T-cell (primary cell): ENCODE measurements around the gene MFAP5. TPM values are rescaled to one million over a fixed set of nuclear protein-coding genes. Genes with fewer than 3 reads are reported as not detected.

ENCODE experiments used
- ATAC-seq, 4 experiments: fragments of 200-7000 bp in 3 of 4; fragments of 150-1000 bp in 1 of 4; cut with Tn5 transposase; replicated peaks in 1 of 4; 1 replicate in 3 of 4; 2 replicates in 1 of 4; pipeline ENCODE4 v1.10.0; 2021; ENCODE audit warnings: moderate library complexity in 3 of 4, mild to moderate bottlenecking in 2 of 4, moderate number of reproducible peaks in 1 of 4
- CTCF ChIA-PET, 2 donors: fragments of 300-600 bp; sonication (Branson Sonifier 250); formaldehyde crosslinking; loops; one replicate each; lab custom pipeline; 2022; ENCODE audit warnings: antibody characterized with exemption in 2 of 2; lab: Charles Lee
- POLR2A ChIA-PET, 2 donors: fragments of 300-600 bp; sonication (Branson Sonifier 250); formaldehyde crosslinking; loops; one replicate each; lab custom pipeline; 2022; ENCODE audit warnings: antibody characterized with exemption in 2 of 2; lab: Charles Lee
- DNase-seq, 35 experiments: peaks; one replicate each; pipeline versions ENCODE4 v3.0.0 to v3.0.0-alpha.2; 2013 to 2023
- H3K27ac ChIP-seq: one replicate; pipeline ENCODE4 v1.5.1; 2013; ENCODE audit warnings: low read length
- H3K27me3 ChIP-seq, 2 experiments: replicated peaks in 1 of 2; 1 replicate in 1 of 2; 2 replicates in 1 of 2; pipeline versions ENCODE4 v1.6.1 to v1.7.0; 2013; ENCODE audit warnings: low read length in 1 of 2, mixed read lengths in 1 of 2; ENCODE audit not compliant: control insufficient read depth in 2 of 2, insufficient read depth in 2 of 2; ENCODE audit errors: extremely low read depth in 1 of 2
- H3K36me3 ChIP-seq, 2 donors: 1 replicate in 1 of 2; 2 replicates in 1 of 2; pipeline versions ENCODE4 v1.6.1 to v1.7.0; 2013; ENCODE audit warnings: low read length in 1 of 2; ENCODE audit not compliant: control insufficient read depth in 2 of 2, insufficient read depth in 1 of 2; ENCODE audit errors: extremely low read depth in 1 of 2
- H3K4me1 ChIP-seq, 2 experiments: 1 replicate in 1 of 2; 2 replicates in 1 of 2; pipeline versions ENCODE4 v1.6.1 to v1.7.0; 2013; ENCODE audit warnings: low read length in 2 of 2, mixed read lengths in 1 of 2; ENCODE audit not compliant: insufficient read depth in 2 of 2, control insufficient read depth in 1 of 2; ENCODE audit errors: extremely low read depth in 1 of 2
- H3K4me3 ChIP-seq, 2 donors: 1 replicate in 1 of 2; 2 replicates in 1 of 2; pipeline versions ENCODE4 v1.5.1 to v1.7.0; 2013; ENCODE audit warnings: mild to moderate bottlenecking in 2 of 2, low read length in 1 of 2, moderate library complexity in 1 of 2; ENCODE audit not compliant: control insufficient read depth in 1 of 2; ENCODE audit errors: extremely low read depth in 1 of 2
- H3K9me3 ChIP-seq: 2 replicates; pipeline ENCODE4 v1.7.0; 2013
- H3K27ac Mint-ChIP-seq, 2 donors: one replicate each; pipeline ENCODE4 v1.8.0; 2020 to 2021; ENCODE audit warnings: mild to moderate bottlenecking in 2 of 2, mixed read lengths in 2 of 2
- H3K27me3 Mint-ChIP-seq, 2 donors: one replicate each; pipeline ENCODE4 v1.8.0; 2021 to 2022; ENCODE audit warnings: mixed read lengths in 2 of 2
- H3K36me3 Mint-ChIP-seq: one replicate; pipeline ENCODE4 v1.8.0; 2021; ENCODE audit warnings: mixed read lengths
- H3K4me1 Mint-ChIP-seq, 3 donors: one replicate each; pipeline ENCODE4 v1.8.0; 2020 to 2022; ENCODE audit warnings: mixed read lengths in 3 of 3, mild to moderate bottlenecking in 1 of 3
- H3K4me3 Mint-ChIP-seq, 3 donors: one replicate each; pipeline ENCODE4 v1.8.0; 2020 to 2022; ENCODE audit warnings: mild to moderate bottlenecking in 3 of 3, mixed read lengths in 3 of 3, moderate library complexity in 3 of 3
- H3K9me3 Mint-ChIP-seq, 3 donors: one replicate each; pipeline ENCODE4 v1.8.0; 2020 to 2022; ENCODE audit warnings: mixed read lengths in 3 of 3
- WGBS: methylation state at CpG from one replicate; pipeline ENCODE4 v1.1.5; 2013; ENCODE audit warnings: missing lambda C conversion rate; ENCODE audit not compliant: insufficient coverage; 5-methylcytosine and 5-hydroxymethylcytosine counted together
- total RNA-seq, 35 experiments: library from RNA in 6 of 35; stranded (reverse) in 6 of 35; fragments of 120-200 nt in 1 of 35; gene quantifications; one replicate each; pipeline versions ENCODE4 v1.2.1 to v1.2.4 and lab custom pipeline; 2013 to 2026

The MFAP5 gene, protein sequence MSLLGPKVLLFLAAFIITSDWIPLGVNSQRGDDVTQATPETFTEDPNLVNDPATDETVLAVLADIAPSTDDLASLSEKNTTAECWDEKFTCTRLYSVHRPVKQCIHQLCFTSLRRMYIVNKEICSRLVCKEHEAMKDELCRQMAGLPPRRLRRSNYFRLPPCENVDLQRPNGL
- total RNA-seq (not detected), total RNA-seq (lab: John Stamatoyannopoulos, UW) (0 to 0.07 (median 0) reads per million in 29 experiments)
- total RNA-seq (2013) = 0.15 TPM

DNA sequence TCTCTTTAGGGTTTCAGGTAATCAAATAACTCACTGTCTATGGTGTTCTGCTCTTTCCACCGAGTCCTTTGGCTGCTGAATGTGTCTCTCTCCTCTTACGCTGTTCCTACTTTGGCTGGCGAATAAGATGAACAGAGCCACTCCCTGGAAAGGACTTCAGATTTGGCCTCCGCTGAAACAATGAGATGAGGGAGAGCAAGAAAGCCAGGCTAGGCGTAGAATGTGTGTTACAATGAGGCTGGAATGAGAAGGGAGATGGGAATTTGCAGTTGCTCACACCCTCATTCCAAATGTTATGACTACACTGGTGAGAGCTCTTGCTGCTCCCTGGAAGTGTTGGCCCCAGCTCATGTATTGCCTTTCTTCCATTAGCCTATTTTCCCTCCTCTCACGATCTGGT is at the start of gene MFAP5:
TSS of gene MFAP5 (minus strand) at position 234 of the 400 bp plus-strand sequence. CDS start 722 bp downstream, outside the sequence.
- no peaks in the 10 kb centered on the region for H3K36me3 Mint-ChIP-seq
- no peaks in the 10 kb centered on the region for H3K4me1 Mint-ChIP-seq
- H3K27me3 Mint-ChIP-seq = peaks cover 5 to 8% of the 10 kb centered on the region in 2 donors
- CTCF ChIA-PET = interaction anchor here in 1 of 2 donors (1.1 kb wide), 1 partner anchor 387 kb away, joined by 4 read pairs; no protein-coding TSS in a partner anchor
- Histone ChIP-seq H3K4me1 (no peaks in the 10 kb centered on the region), H3K4me3 (no peak within 1 kb of the TSS), H3K27ac (no peak within 1 kb of the TSS), H3K27me3 (no peaks in the 10 kb centered on the region), H3K36me3 (no peaks in the 10 kb centered on the region), H3K9me3 (no peaks in the 10 kb centered on the region)
- H3K27ac Mint-ChIP-seq = no peak within 1 kb of the TSS
- H3K9me3 Mint-ChIP-seq = no peaks in the 10 kb centered on the region
- no peak within 1 kb of the TSS for H3K4me3 Mint-ChIP-seq
- ATAC-seq = no peak
- WGBS = 94% methylated on average over 4 of the region's 6 CpGs
- DNase-seq = no peak
- POLR2A ChIA-PET = no interaction called here

DNA sequence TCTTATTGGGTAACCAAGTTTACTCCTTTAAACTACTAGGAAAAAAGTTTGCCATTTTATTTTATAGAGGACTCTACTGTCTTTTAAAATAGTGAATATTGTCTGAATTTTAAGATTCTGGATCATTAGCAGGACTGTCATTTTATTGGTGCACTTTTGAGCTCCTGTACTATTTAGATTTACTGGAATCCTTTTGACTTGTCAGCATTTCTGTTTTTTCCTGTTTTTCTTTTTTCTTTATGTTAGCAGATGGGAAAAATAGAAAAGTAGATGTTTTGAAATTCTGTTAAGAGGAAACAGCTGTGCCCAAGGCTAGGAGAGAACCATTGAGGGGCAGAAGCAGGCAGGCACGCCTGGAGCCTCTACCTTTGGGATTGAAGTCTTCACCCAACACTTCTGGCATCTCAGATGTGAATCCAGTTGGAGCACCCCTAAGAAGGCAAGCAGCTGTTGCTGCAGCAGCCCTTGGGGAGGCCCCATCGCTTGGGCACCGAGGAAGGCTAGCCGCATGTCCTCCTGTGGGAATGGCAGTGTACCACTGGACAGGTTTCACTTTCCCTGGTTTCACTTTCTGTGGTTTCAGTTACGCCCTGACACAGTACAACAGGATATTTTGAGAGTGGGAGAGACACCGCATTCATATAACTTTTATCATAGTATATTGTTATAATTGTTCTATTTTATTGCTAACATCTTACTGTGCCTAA is 46.7 kb upstream of the MFAP5 start:
- Mint-ChIP-seq H3K9me3 (no peaks in the 10 kb centered on the region), H3K4me3 (peak overlapping the region in 2 of 3 donors; percentile 13 to 48), H3K36me3 (peaks cover 8% of the 10 kb centered on the region), H3K27me3 (no peaks in the 10 kb centered on the region), H3K27ac (no peak overlapping the region), H3K4me1 (peaks cover 10 to 17% (median 12%) of the 10 kb centered on the region in 3 donors)
- Histone ChIP-seq H3K36me3 (no peaks in the 10 kb centered on the region), H3K9me3 (no peaks in the 10 kb centered on the region), H3K27ac (no peak overlapping the region), H3K4me3 (no peak overlapping the region), H3K4me1 (peaks cover 0 to 4% of the 10 kb centered on the region in 2 experiments), H3K27me3 (no peaks in the 10 kb centered on the region)
- ATAC-seq (no peak), DNase-seq (no peak)
- ChIA-PET POLR2A (no interaction called here), CTCF (no interaction called here)
- WGBS = 41% methylated on average over 3 of the region's 6 CpGs

DNA sequence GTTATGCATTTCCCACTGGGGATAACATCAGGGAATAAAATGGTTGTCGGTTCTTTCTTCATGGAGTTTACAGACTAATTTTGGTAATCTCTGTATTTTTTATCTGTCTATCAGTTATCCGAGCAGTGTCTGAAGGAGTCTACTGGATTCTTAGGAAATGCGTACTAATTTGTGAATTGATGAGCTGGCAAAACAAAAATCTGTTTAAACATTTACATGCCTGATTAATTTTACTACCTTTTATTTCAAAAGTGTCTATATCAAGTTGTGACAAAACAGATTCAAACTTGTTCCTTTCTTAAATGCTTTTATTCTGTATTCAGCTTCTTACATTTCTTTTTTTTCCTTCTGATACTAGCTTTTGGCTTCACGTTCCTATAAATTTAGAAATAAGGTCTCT is 39.5 kb upstream of the MFAP5 start:
- no peaks in the 10 kb centered on the region for H3K27me3 ChIP-seq
- peaks cover 9% of the 10 kb centered on the region for H3K36me3 Mint-ChIP-seq
- no peak overlapping the region for H3K4me3 Mint-ChIP-seq
- H3K9me3 ChIP-seq = no peaks in the 10 kb centered on the region
- peaks cover 0 to 1% of the 10 kb centered on the region in 2 donors for H3K27me3 Mint-ChIP-seq
- H3K4me1 ChIP-seq = peaks cover 1 to 8% of the 10 kb centered on the region in 2 experiments
- H3K27ac Mint-ChIP-seq = no peak overlapping the region
- DNase-seq = no peak
- peaks cover 19 to 38% (median 23%) of the 10 kb centered on the region in 3 donors for H3K4me1 Mint-ChIP-seq
- no peak for ATAC-seq
- no CpG with 5 or more reads among the region's 4 CpGs for whole genome bisulfite sequencing
- no peaks in the 10 kb centered on the region for H3K9me3 Mint-ChIP-seq
- H3K27ac ChIP-seq = no peak overlapping the region
- ChIA-PET POLR2A (interaction anchor here (0.6 kb wide), 3 partner anchors 13 to 621 kb away, joined by 3 to 5 read pairs (median 4); no protein-coding TSS in a partner anchor), CTCF (interaction anchor here (0.6 to 1.4 kb wide), 5 partner anchors 20 to 1936 kb away, joined by 3 to 6 read pairs (median 4); partner anchors contain the start of gene PTMS (in 1 of the 2))
- H3K4me3 ChIP-seq = no peak overlapping the region
- no peaks in the 10 kb centered on the region for H3K36me3 ChIP-seq

DNA sequence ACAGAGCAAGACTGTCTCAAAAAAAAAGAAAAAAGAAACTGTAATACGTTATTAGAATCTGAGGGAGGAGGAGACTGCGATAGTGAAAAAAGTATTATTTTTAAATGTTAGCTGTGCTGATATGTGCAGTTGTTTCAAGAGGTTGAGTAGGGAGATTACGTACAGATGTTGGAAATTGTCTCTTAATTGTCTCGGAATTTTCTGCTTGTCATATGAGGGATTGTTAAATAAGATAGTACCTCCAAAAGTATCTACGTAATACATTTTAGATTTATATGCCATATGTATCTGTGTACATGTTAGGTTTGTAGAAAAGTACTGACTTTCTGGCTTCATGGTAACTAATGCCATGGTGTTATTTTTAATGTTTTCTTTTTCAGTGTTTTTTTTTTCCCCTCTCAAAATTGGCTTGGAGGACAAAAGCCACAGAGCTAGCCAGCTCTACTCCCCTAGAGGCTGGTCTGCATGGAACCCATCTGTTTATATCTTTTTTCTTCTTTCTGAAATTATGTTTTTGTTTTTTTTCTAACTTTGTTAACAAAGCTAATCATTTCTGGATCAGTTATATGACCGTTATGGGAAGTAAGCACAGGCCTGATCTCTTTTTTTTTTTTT is 38.5 kb upstream of the MFAP5 start:
- Mint-ChIP-seq H3K9me3 (no peaks in the 10 kb centered on the region), H3K36me3 (peaks cover 5% of the 10 kb centered on the region), H3K27ac (no peak overlapping the region), H3K27me3 (peaks cover 0 to 1% of the 10 kb centered on the region in 2 donors), H3K4me3 (no peak overlapping the region), H3K4me1 (peaks cover 27 to 47% (median 29%) of the 10 kb centered on the region in 3 donors)
- no peak overlapping the region for H3K27ac ChIP-seq
- ChIA-PET POLR2A (interaction anchor here (0.6 kb wide), 2 partner anchors 333 to 620 kb away, joined by 3 to 4 read pairs; no protein-coding TSS in a partner anchor), CTCF (interaction anchor here (0.6 to 1.4 kb wide), 9 partner anchors 9 to 1732 kb away, joined by 3 to 4 read pairs (median 3); no protein-coding TSS in a partner anchor)
- peaks cover 4 to 8% of the 10 kb centered on the region in 2 experiments for H3K4me1 ChIP-seq
- no peaks in the 10 kb centered on the region for H3K27me3 ChIP-seq
- H3K36me3 ChIP-seq = no peaks in the 10 kb centered on the region
- no peak for ATAC-seq
- no peaks in the 10 kb centered on the region for H3K9me3 ChIP-seq
- DNase-seq = no peak
- no peak overlapping the region for H3K4me3 ChIP-seq
- 90% methylated on average over 3 of the region's 6 CpGs for WGBS

DNA sequence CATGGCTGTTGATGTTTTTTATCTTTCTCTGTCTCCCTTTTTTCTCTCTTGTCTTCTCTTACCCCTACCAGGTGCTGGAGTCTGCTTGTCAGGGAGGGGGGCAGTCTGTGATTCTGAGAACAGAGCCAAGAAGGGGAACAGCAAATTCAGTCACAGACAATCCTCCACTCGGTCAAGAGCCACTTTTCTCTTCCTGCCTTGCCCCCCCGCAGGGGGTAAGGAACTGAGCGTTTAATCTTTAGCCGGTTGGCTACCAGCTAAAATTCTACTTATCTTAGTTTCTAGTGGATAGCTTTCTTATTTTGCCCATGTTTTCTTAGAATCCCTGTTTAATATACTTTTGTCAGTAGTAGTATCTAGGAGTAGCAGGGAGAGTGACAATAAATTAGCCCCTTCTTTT is 37.1 kb upstream of the MFAP5 start:
- no peaks in the 10 kb centered on the region for H3K36me3 ChIP-seq
- ChIA-PET POLR2A (interaction anchor here in 1 of 2 donors (0.6 kb wide), 1 partner anchor 71 kb away, joined by 3 read pairs; no protein-coding TSS in a partner anchor), CTCF (no interaction called here)
- H3K4me1 Mint-ChIP-seq = peaks cover 27 to 47% (median 29%) of the 10 kb centered on the region in 3 donors
- H3K36me3 Mint-ChIP-seq = peaks cover 5% of the 10 kb centered on the region
- peaks cover 4 to 8% of the 10 kb centered on the region in 2 experiments for H3K4me1 ChIP-seq
- H3K27me3 ChIP-seq = no peaks in the 10 kb centered on the region
- no peak for DNase-seq
- H3K4me3 ChIP-seq = no peak overlapping the region
- H3K27me3 Mint-ChIP-seq = peaks cover 0 to 1% of the 10 kb centered on the region in 2 donors
- no peaks in the 10 kb centered on the region for H3K9me3 ChIP-seq
- no peaks in the 10 kb centered on the region for H3K9me3 Mint-ChIP-seq
- H3K4me3 Mint-ChIP-seq = peak overlapping the region; percentile 68 to 87 (median 72)
- peak overlapping the region; percentile 47 to 52 for H3K27ac Mint-ChIP-seq
- ATAC-seq = no peak
- H3K27ac ChIP-seq = no peak overlapping the region
- WGBS = no CpG with 5 or more reads among the region's 4 CpGs

DNA sequence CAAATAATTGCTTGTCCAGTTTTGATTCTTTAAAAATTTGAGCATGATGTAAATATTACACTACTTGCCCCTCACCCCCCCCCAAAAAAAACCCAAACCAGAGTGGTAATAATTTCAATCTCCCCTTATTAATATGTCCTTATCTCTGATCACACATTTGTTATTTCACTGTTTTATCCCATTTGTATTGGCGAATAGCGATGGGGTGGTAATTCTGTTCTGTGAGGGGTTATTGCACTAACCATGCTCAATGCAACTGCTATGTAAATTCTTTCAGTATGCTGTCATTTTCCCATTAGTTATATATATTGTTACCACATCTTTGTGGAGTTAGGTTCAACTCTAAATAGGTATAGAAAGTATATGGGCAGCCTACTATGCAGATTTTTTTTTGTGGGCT is 36.3 kb upstream of the MFAP5 start:
- H3K27me3 Mint-ChIP-seq = peaks cover 0 to 1% of the 10 kb centered on the region in 2 donors
- H3K36me3 Mint-ChIP-seq = peaks cover 5% of the 10 kb centered on the region
- POLR2A ChIA-PET = no interaction called here
- Histone ChIP-seq H3K27ac (no peak overlapping the region), H3K27me3 (no peaks in the 10 kb centered on the region), H3K9me3 (no peaks in the 10 kb centered on the region), H3K36me3 (no peaks in the 10 kb centered on the region), H3K4me3 (peak overlapping the region; percentile 74 to 90), H3K4me1 (peaks cover 4 to 8% of the 10 kb centered on the region in 2 experiments)
- no peak for DNase-seq
- CTCF ChIA-PET = interaction anchor here in 1 of 2 donors (0.6 kb wide), 1 partner anchor 1022 kb away, joined by 3 read pairs; no protein-coding TSS in a partner anchor
- ATAC-seq = no peak
- H3K27ac Mint-ChIP-seq = peak overlapping the region in 1 of 2 donors; percentile 30
- peak overlapping the region; percentile 80 to 87 (median 84) for H3K4me3 Mint-ChIP-seq
- H3K9me3 Mint-ChIP-seq = no peaks in the 10 kb centered on the region
- no CpG with 5 or more reads among the region's 2 CpGs for WGBS
- H3K4me1 Mint-ChIP-seq = peaks cover 27 to 47% (median 29%) of the 10 kb centered on the region in 3 donors
